Stimulated activated CD4-positive, alpha-beta T cell treated with anti-CD3 and anti-CD28 coated beads, Interleukin-4, amount 100 ng/mL, for 48 hours (primary cell): Measurements from ENCODE around the gene CASR.

Experiments used
- DNase-seq, 2 donors: peaks; one replicate each; pipeline ENCODE4 v3.0.0-alpha.2; 2020; ENCODE audit warnings: low read depth in 2 of 2

The CASR gene

GRCh38 chr3:122257644-122258364 is 74.3 kb downstream of the CASR start:
- DNase-seq = no peak

GRCh38 chr3:122258757-122259371 is 75.4 kb downstream of the CASR start:
- peak; percentile 47 to 67 for DNase-seq

GRCh38 chr3:122260206-122260605 is 76.7 kb downstream of the CASR start:
- no peak for DNase-seq

- no peak for DNase-seq
Observed at GRCh38 chr3:122263058-122263457, 79.6 kb downstream of the CASR start.

DNA sequence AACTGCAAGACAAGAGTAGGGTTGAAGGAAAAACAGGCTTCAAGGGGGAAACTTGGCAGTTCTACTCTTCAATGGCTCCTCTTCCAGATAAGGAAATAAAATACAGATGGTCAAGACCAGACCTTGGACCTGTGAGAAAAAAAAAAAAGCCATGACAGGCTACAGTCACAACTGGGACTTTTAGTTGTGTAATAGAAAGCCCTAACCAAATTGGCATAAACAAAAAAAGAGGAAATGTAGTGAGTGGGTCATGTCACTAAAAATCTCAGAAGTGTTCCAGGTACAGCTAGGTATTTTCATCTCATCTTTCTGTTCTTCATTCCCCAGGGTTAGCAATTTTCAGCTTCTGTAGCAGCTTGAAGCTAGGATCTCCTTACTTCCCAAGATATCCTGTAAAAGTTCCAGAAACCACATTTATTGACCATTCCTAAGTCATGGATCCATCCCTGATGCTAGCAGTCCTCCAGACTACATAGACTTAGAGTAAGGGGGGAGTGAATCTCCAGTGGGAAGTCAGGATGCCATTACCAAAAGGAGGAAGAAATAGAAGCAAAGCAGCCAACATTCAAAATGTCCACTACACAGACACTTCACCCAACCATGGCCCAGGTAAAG is 80.6 kb downstream of the CASR start:
- no peak for DNase-seq

DNA sequence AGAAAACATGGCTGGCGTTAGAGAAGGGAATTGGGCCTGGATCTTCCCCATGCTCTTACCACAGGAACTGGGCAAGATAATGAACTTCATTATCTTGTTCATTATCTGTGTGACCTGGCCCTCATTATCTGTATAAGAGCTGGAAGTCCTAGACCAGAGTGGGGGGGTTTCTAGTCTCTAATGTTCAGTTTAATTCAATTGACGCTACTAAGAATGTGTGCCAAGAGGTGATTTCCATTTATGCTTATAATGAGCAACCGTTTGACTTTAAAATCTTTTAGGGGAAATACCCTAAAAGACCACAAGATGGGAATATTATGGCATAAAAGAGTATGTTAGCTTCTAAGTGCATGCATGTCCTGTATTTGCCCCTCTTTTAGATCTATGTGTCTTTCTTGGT is 82.5 kb downstream of the CASR start:
- DNase-seq = no peak

- no peak for DNase-seq
Observed at GRCh38 chr3:122268257-122269024, 85.0 kb downstream of the CASR start.

DNA sequence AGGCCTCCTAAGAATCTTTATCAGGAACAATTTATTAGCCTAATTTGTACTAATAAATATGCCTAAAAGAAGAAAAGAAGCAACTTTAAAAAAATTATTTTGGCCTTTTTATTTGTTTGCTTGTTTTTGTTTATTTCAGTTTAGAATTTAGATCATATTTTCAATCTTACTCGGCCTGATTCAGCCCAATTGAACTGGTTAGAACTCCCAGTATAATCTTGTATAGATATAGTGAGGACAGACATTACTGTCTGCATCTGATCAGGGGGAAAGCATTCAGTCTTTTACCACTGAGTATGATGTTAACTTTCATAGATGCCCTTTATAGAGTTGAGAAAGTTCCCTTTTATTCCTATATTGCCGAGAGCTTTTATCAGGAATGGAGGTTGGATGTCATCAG is 85.6 kb downstream of the CASR start:
- no peak for DNase-seq

DNA sequence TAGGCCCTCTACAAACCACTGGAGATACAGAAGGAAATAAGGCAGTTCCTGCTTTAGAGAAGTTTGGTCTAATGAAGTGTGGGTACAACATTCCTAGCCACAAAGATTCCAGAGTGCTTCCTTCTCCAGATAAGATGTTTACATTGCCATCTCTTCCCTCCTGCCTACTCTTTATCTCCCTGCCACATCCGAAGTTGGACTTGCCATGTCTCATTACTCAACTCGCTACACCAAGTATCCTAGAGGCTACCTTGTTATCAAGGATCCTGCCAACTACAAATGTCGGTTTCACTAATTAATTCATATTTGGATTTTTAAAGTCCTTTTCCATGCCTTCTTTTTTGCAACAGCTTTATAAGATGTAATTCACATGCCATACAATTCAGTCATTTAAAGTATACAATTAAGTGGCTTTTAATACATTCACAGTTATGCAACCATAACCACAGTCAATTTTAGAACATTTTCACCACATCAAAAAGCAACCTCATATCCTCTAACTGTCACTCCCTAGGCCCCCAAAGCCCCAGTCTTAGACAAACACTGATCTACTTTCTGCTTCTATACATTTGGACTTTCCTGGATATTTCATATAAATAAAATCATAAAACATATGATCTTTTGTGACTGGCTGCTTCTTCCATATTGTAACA is 87.9 kb downstream of the CASR start:
- DNase-seq = no peak

- DNase-seq = no peak
Observed at GRCh38 chr3:122272879-122273278, 89.4 kb downstream of the CASR start.

- no peak for DNase-seq
Observed at GRCh38 chr3:122273498-122273897, 90.0 kb downstream of the CASR start.

GRCh38 chr3:122281891-122282290 is 98.4 kb downstream of the CASR start:
- no peak for DNase-seq

DNA sequence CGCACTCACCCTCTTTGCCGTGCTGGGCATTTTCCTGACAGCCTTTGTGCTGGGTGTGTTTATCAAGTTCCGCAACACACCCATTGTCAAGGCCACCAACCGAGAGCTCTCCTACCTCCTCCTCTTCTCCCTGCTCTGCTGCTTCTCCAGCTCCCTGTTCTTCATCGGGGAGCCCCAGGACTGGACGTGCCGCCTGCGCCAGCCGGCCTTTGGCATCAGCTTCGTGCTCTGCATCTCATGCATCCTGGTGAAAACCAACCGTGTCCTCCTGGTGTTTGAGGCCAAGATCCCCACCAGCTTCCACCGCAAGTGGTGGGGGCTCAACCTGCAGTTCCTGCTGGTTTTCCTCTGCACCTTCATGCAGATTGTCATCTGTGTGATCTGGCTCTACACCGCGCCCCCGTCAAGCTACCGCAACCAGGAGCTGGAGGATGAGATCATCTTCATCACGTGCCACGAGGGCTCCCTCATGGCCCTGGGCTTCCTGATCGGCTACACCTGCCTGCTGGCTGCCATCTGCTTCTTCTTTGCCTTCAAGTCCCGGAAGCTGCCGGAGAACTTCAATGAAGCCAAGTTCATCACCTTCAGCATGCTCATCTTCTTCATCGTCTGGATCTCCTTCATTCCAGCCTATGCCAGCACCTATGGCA is 100.5 kb downstream of the CASR start:
- DNase-seq = no peak

- DNase-seq = no peak
Observed at GRCh38 chr3:122284486-122284885, 101.0 kb downstream of the CASR start.

DNA sequence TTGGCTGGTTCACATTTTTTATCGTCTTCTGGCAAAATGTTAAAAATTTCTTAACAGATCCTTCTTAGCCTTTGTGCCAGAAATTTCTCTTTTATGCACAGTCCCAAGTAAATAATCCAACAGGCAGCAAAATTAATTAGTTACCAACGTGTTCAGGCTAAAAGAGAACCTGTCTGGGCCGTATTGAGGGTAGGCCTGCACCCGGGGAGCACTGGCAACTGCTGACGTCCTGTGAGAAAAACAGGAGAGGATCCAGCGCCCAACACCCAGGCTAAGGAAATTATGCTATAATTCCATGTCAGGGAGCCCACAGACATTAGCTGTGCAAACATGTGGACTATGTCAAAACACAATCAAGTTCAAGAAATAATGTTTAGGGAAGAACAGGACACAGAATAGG is 110.9 kb downstream of the CASR start:
- DNase-seq = no peak

GRCh38 chr3:122295266-122296062 is 112.0 kb downstream of the CASR start:
- DNase-seq = no peak

DNA sequence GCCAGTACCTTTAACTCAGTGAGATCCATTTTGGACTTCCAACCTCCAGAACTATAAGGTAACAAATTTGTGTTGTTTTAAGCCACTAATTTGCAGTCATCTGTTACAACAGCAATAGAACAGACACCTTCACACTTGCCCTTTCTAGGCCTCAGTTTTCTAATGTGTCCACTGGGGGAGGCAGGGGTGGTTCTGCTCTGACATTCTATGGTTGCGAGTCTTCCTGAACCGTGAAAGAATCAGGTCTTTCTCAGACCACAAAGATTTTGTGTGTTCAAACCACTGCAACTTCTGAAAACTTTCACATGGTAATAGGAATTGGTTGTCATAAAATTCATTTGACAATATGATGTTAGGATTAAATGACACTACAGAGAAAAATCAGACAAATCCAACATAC is 114.8 kb downstream of the CASR start:
- DNase-seq = peak in 1 of 2 donors; percentile 42

- DNase-seq = no peak
Observed at GRCh38 chr3:122299215-122299614, 115.7 kb downstream of the CASR start.

- peak in 1 of 2 donors; percentile 41 for DNase-seq
Observed at GRCh38 chr3:122299872-122300460, 116.5 kb downstream of the CASR start.

GRCh38 chr3:122301063-122301462 is 117.6 kb downstream of the CASR start:
- no peak for DNase-seq
